SU-DHL-6 (cell line): Measurements from ENCODE around the gene CCDC186.

Experiments used
- EZH2phosphoT487 ChIP-seq: fragments of 200-600 bp; sonication (generic), shearing (Covaris generic); conservative IDR thresholded peaks from 2 replicates; pipeline ENCODE4 v1.6.1; 2018; ENCODE audit warnings: mild to moderate bottlenecking, antibody characterized with exemption, low read length, moderate library complexity, mixed read lengths
- TF ChIP-seq, protein P1 (sequence below): fragments of 200-600 bp; sonication (generic); IDR thresholded peaks from one replicate; pipeline ENCODE4 v1.5.1; 2017; ENCODE audit warnings: antibody characterized with exemption, mild to moderate bottlenecking, low read length, moderate library complexity; ENCODE audit not compliant: insufficient read depth, poor library complexity, severe bottlenecking

DNA sequence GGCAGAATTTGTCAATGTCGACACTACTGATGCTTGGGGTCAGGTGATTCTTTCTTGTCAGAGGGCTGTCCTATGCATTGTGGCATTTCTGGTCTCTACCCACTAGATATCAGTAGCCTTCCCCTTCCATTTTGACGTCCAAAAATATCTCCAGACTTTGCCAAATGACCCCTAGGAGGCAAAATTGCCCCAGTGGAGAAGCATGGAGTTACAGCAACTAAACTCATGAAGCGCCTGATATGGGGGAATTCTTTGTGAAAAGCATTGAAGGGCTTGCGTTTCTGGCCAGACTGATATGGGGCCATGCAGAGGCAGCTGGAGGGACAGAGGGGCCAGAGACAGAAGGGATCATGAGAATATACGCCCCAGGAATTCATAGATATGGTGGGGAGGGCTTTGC is 86.7 kb downstream of the CCDC186 start:
- TF ChIP-seq, protein P1, sequence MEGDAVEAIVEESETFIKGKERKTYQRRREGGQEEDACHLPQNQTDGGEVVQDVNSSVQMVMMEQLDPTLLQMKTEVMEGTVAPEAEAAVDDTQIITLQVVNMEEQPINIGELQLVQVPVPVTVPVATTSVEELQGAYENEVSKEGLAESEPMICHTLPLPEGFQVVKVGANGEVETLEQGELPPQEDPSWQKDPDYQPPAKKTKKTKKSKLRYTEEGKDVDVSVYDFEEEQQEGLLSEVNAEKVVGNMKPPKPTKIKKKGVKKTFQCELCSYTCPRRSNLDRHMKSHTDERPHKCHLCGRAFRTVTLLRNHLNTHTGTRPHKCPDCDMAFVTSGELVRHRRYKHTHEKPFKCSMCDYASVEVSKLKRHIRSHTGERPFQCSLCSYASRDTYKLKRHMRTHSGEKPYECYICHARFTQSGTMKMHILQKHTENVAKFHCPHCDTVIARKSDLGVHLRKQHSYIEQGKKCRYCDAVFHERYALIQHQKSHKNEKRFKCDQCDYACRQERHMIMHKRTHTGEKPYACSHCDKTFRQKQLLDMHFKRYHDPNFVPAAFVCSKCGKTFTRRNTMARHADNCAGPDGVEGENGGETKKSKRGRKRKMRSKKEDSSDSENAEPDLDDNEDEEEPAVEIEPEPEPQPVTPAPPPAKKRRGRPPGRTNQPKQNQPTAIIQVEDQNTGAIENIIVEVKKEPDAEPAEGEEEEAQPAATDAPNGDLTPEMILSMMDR: no peak
- no peak for TF ChIP-seq EZH2phosphoT487
